Measurements from ENCODE around the gene GPD1L.

DNA sequence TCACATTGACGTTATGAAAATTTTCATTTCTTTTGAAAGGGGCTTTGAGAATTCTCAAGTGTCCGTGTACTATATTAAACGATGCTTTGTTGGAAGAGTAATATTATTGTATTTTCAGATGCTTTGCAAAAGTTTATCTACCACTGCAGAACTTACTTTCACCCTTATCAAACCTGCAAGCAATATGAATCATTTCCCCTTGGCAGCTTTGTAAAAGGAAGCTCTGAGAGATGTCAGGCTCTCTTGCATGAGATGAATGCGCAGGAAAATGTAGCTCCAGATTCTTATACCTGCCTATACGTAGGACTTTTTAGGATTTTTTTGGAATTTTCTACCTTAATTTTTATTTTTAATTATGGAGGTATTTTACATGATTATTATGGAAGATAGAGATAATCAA lies 34.5 kb downstream of the GPD1L start:
- TF ChIP-seq, protein P1, sequence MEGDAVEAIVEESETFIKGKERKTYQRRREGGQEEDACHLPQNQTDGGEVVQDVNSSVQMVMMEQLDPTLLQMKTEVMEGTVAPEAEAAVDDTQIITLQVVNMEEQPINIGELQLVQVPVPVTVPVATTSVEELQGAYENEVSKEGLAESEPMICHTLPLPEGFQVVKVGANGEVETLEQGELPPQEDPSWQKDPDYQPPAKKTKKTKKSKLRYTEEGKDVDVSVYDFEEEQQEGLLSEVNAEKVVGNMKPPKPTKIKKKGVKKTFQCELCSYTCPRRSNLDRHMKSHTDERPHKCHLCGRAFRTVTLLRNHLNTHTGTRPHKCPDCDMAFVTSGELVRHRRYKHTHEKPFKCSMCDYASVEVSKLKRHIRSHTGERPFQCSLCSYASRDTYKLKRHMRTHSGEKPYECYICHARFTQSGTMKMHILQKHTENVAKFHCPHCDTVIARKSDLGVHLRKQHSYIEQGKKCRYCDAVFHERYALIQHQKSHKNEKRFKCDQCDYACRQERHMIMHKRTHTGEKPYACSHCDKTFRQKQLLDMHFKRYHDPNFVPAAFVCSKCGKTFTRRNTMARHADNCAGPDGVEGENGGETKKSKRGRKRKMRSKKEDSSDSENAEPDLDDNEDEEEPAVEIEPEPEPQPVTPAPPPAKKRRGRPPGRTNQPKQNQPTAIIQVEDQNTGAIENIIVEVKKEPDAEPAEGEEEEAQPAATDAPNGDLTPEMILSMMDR (IDR thresholded peaks at IDR 0.05): no peak
- TF ChIP-seq POLR2AphosphoS5 (IDR thresholded peaks at IDR 0.05): no peak
